SK-N-MC (cell line): ENCODE data around the gene SYNJ2.
"Not testable (repeated sequence)": the region's sequence is repeated elsewhere in the genome, so short reads cannot be mapped to it uniquely, and the experiment has no call there.

ENCODE experiments used
- EZH2 ChIP-seq: fragments of 200-600 bp; sonication (generic); IDR thresholded peaks from one replicate; pipeline ENCODE4 v1.6.1; 2017; ENCODE audit warnings: antibody characterized with exemption
- FOXP2 ChIP-seq: optimal IDR thresholded peaks from 2 replicates; pipeline ENCODE3; 2011; ENCODE audit warnings: mild to moderate bottlenecking, moderate library complexity; ENCODE audit not compliant: insufficient read depth; ENCODE audit errors: extremely low read length, control extremely low read depth
- POLR2AphosphoS5 ChIP-seq: IDR thresholded peaks from 2 replicates; pipeline ENCODE4 v1.6.1; 2012; ENCODE audit warnings: mild to moderate bottlenecking, low read depth, low read length, borderline replicate concordance

GRCh38 chr6:157940375-157941036 is 41.2 kb upstream of the SYNJ2 start:
- not testable (repeated sequence) for TF ChIP-seq POLR2AphosphoS5, EZH2, FOXP2
